ENCODE data around the gene SFI1. TPM values are rescaled to one million over a fixed set of nuclear protein-coding genes. Genes with fewer than 3 reads are reported as not detected.
"Not testable (repeated sequence)": the region's sequence is repeated elsewhere in the genome, so short reads cannot be mapped to it uniquely, and the experiment has no call there.

Gene SFI1
- total and polyA plus RNA-seq, 4 donors = 14.0 to 46.0 (median 32.7) TPM

DNA sequence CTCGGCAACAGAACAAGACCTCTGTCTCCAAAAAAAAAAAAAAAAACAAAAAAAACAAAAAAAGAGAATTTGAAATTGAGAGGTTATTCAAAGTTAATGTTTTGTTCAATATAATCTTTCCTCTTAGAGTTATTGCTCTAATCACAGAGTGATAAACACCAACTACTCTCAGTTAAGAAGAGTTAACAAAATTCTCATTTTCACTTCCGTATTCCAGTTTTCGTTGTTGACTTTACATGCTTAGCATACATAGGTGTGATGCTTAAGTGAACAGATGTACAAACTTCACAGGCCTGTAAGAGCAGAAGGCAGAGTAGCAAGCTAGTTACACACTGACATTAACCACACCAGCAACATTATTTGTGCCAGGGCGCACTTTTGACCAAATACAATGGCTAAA is 19.0 kb upstream of the SFI1 start:
- no peaks in the 10 kb centered on the region for H3K9me3 ChIP-seq (ENCODE audit: control insufficient read depth in 4 of 4, insufficient read depth in 3 of 4, low read length in 3 of 4)
- no peak overlapping the region for H3K27ac ChIP-seq (ENCODE audit: low read depth in 1 of 2, low read length in 1 of 2)
- WGBS, 2 donors = 77 to 80% methylated on average over 4 of the region's 4 CpGs
- DNase-seq (no peak), ATAC-seq (ENCODE audit: insufficient read depth, low FRiP score) (no peak)
- H3K9ac ChIP-seq (ENCODE audit: insufficient read depth in 1 of 2, low read length in 2 of 2) = no peak overlapping the region
- no peaks in the 10 kb centered on the region for H3K27me3 ChIP-seq (ENCODE audit: control insufficient read depth in 3 of 3, insufficient read depth in 3 of 3, low read length in 2 of 3)
- H3K36me3 ChIP-seq (ENCODE audit: control insufficient read depth in 4 of 4, insufficient read depth in 4 of 4, low read length in 4 of 4) = peaks cover 9 to 20% (median 15%) of the 10 kb centered on the region in 4 donors
- peaks cover 0 to 4% (median 0%) of the 10 kb centered on the region in 5 donors for H3K4me1 ChIP-seq (ENCODE audit: control insufficient read depth in 5 of 5, insufficient read depth in 5 of 5, low read length in 5 of 5)
- no peak overlapping the region for H3K4me3 ChIP-seq
- TF ChIP-seq, protein P1, sequence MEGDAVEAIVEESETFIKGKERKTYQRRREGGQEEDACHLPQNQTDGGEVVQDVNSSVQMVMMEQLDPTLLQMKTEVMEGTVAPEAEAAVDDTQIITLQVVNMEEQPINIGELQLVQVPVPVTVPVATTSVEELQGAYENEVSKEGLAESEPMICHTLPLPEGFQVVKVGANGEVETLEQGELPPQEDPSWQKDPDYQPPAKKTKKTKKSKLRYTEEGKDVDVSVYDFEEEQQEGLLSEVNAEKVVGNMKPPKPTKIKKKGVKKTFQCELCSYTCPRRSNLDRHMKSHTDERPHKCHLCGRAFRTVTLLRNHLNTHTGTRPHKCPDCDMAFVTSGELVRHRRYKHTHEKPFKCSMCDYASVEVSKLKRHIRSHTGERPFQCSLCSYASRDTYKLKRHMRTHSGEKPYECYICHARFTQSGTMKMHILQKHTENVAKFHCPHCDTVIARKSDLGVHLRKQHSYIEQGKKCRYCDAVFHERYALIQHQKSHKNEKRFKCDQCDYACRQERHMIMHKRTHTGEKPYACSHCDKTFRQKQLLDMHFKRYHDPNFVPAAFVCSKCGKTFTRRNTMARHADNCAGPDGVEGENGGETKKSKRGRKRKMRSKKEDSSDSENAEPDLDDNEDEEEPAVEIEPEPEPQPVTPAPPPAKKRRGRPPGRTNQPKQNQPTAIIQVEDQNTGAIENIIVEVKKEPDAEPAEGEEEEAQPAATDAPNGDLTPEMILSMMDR (IDR thresholded peaks at IDR 0.05; ENCODE audit: control extremely low read depth, extremely low read depth) = no peak

DNA sequence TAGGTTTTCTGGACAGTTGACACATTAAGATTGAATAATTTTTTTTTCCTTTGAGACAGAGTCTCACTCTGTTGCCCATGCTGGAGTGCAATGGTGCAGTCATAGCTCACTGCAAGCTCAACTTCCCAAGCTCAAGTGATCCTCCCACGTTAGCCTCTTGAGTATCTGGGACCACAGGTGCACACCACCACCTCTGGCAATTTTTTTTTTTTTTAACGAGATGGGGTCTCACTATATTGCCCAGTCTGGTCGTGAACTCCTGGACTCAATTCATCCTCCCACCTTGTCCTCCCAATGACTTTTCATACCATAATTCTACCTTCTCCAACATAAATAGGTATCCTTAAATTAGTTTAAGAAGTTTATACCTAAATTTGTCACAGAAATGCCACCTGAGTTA is 15.2 kb upstream of the SFI1 start:
- TF ChIP-seq, protein P1 (IDR thresholded peaks at IDR 0.05; ENCODE audit: control extremely low read depth, extremely low read depth) = no peak
- DNase-seq (no peak), ATAC-seq (ENCODE audit: insufficient read depth, low FRiP score) (no peak)
- no peak overlapping the region for H3K4me3 ChIP-seq
- H3K27ac ChIP-seq (ENCODE audit: low read depth in 1 of 2, low read length in 1 of 2) = no peak overlapping the region
- no peaks in the 10 kb centered on the region for H3K27me3 ChIP-seq (ENCODE audit: control insufficient read depth in 3 of 3, insufficient read depth in 3 of 3, low read length in 2 of 3)
- H3K4me1 ChIP-seq (ENCODE audit: control insufficient read depth in 5 of 5, insufficient read depth in 5 of 5, low read length in 5 of 5) = peaks cover 0 to 4% (median 0%) of the 10 kb centered on the region in 5 donors
- WGBS, 2 donors = 94 to 95% methylated on average over 3 of the region's 3 CpGs
- H3K9me3 ChIP-seq (ENCODE audit: control insufficient read depth in 4 of 4, insufficient read depth in 3 of 4, low read length in 3 of 4) = no peaks in the 10 kb centered on the region
- peaks cover 9 to 28% (median 21%) of the 10 kb centered on the region in 4 donors for H3K36me3 ChIP-seq (ENCODE audit: control insufficient read depth in 4 of 4, insufficient read depth in 4 of 4, low read length in 4 of 4)
- no peak overlapping the region for H3K9ac ChIP-seq (ENCODE audit: insufficient read depth in 1 of 2, low read length in 2 of 2)

DNA sequence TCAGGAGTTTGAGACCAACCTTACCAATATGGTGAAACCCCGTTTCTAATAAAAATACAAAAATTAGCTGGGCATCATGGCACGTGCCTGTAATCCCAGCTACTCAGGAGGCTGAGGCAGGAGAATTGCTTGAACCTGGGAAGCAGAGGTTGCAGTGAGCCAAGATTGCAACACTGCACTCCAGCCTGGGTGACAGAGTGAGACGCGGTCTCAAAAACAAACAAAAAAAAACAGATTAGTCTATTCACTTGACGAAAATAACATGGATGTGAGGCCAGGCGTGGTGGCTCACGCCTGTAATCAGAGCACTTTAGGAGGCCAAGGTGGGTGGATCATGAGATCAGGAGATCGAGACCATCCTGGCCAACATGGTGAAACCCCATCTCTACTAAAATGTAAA is 13.9 kb upstream of the SFI1 start:
- H3K4me3 ChIP-seq; H3K9ac ChIP-seq (ENCODE audit: insufficient read depth in 1 of 2, low read length in 2 of 2); H3K4me1 ChIP-seq (ENCODE audit: control insufficient read depth in 5 of 5, insufficient read depth in 5 of 5, low read length in 5 of 5); H3K27ac ChIP-seq (ENCODE audit: low read depth in 1 of 2, low read length in 1 of 2); H3K9me3 ChIP-seq (ENCODE audit: control insufficient read depth in 4 of 4, insufficient read depth in 3 of 4, low read length in 3 of 4); DNase-seq; ATAC-seq (ENCODE audit: insufficient read depth, low FRiP score); H3K27me3 ChIP-seq (ENCODE audit: control insufficient read depth in 3 of 3, insufficient read depth in 3 of 3, low read length in 2 of 3): not testable (repeated sequence)
- WGBS, 2 donors = 81 to 86% methylated on average over 8 of the region's 8 CpGs
- peaks cover 14 to 34% (median 22%) of the 10 kb centered on the region in 4 donors for H3K36me3 ChIP-seq (ENCODE audit: control insufficient read depth in 4 of 4, insufficient read depth in 4 of 4, low read length in 4 of 4)

GRCh38 chr22:31486369-31486768 is 10.0 kb upstream of the SFI1 start:
- not testable (repeated sequence) for DNase-seq; H3K27ac ChIP-seq (ENCODE audit: low read depth in 1 of 2, low read length in 1 of 2); H3K9ac ChIP-seq (ENCODE audit: insufficient read depth in 1 of 2, low read length in 2 of 2); H3K9me3 ChIP-seq (ENCODE audit: control insufficient read depth in 4 of 4, insufficient read depth in 3 of 4, low read length in 3 of 4); H3K4me3 ChIP-seq; ATAC-seq (ENCODE audit: insufficient read depth, low FRiP score); H3K27me3 ChIP-seq (ENCODE audit: control insufficient read depth in 3 of 3, insufficient read depth in 3 of 3, low read length in 2 of 3)
- Histone ChIP-seq H3K4me1 (ENCODE audit: control insufficient read depth in 5 of 5, insufficient read depth in 5 of 5, low read length in 5 of 5) (peaks cover 0 to 20% (median 11%) of the 10 kb centered on the region in 5 donors), H3K36me3 (ENCODE audit: control insufficient read depth in 4 of 4, insufficient read depth in 4 of 4, low read length in 4 of 4) (peaks cover 14 to 28% (median 18%) of the 10 kb centered on the region in 4 donors)
- 93% methylated on average over 11 of the region's 11 CpGs for WGBS, 2 donors
